ENCODE results near the gene CEBPZOS.
"Not testable (repeated sequence)": the region's sequence is repeated elsewhere in the genome, so short reads cannot be mapped to it uniquely, and the experiment has no call there.

CEBPZOS gene

GRCh38 chr2:37192551-37192950, 3.7 kb upstream of the CEBPZOS start:
- H3K79me2 ChIP-seq (ENCODE audit: control insufficient read depth, insufficient read depth, low read length, poor library complexity) = peaks cover 5% of the 10 kb centered on the region
- no peak overlapping the region for H4K8ac ChIP-seq (ENCODE audit: low read depth, low read length)
- no CpG with 5 or more reads among the region's 1 CpG for WGBS (ENCODE audit: extremely low coverage, insufficient coverage, insufficient read length)
- no peak overlapping the region for H3K18ac ChIP-seq (ENCODE audit: low read length)
- DNase-seq = no peak
- peaks cover 8% of the 10 kb centered on the region for H3K79me1 ChIP-seq (ENCODE audit: low read length)
- H4K91ac ChIP-seq (ENCODE audit: low read depth, low read length) = no peak overlapping the region
- no peak overlapping the region for H3K14ac ChIP-seq (ENCODE audit: low read length)
- no peaks in the 10 kb centered on the region for H3K9me3 ChIP-seq (ENCODE audit: insufficient read depth, low read depth, low read length)
- H3K4ac ChIP-seq (ENCODE audit: low read depth, low read length) = no peak overlapping the region
- H3K23ac ChIP-seq (ENCODE audit: low read length) = no peak overlapping the region
- H2AK5ac ChIP-seq (ENCODE audit: low read length) = no peak overlapping the region
- H2BK5ac ChIP-seq (ENCODE audit: low read depth, low read length, poor library complexity) = no peak overlapping the region
- H4K12ac ChIP-seq (ENCODE audit: low read depth, low read length) = no peak overlapping the region
- H2BK120ac ChIP-seq (ENCODE audit: insufficient read depth, low read length, poor library complexity) = no peak overlapping the region
- no peak overlapping the region for H2BK12ac ChIP-seq (ENCODE audit: low read length)
- H3K27ac ChIP-seq (ENCODE audit: low read depth, low read length) = no peak overlapping the region
- no peak overlapping the region for H3K4me3 ChIP-seq (ENCODE audit: low read depth, low read length)
- H3K4me1 ChIP-seq (ENCODE audit: control insufficient read depth in 1 of 2, insufficient read depth in 2 of 2, low read length in 2 of 2) = peaks cover 0 to 3% of the 10 kb centered on the region in 2 experiments
- H3K27me3 ChIP-seq (ENCODE audit: insufficient read depth, low read length) = no peaks in the 10 kb centered on the region
- H3K36me3 ChIP-seq (ENCODE audit: control insufficient read depth in 1 of 2, insufficient read depth in 2 of 2, low read length in 2 of 2) = no peaks in the 10 kb centered on the region
- H3K4me2 ChIP-seq (ENCODE audit: low read length) = no peak overlapping the region
- H3K9ac ChIP-seq (ENCODE audit: low read length) = no peak overlapping the region
- H2AFZ ChIP-seq (ENCODE audit: insufficient read depth, low read length, poor library complexity) = no peak overlapping the region

- H3K9ac ChIP-seq (ENCODE audit: low read length); H3K23ac ChIP-seq (ENCODE audit: low read length); H3K36me3 ChIP-seq (ENCODE audit: control insufficient read depth in 1 of 2, insufficient read depth in 2 of 2, low read length in 2 of 2); DNase-seq; H3K18ac ChIP-seq (ENCODE audit: low read length); H2BK5ac ChIP-seq (ENCODE audit: low read depth, low read length, poor library complexity); H2BK120ac ChIP-seq (ENCODE audit: insufficient read depth, low read length, poor library complexity); H3K27ac ChIP-seq (ENCODE audit: low read depth, low read length); H2BK12ac ChIP-seq (ENCODE audit: low read length); H2AK5ac ChIP-seq (ENCODE audit: low read length); H3K14ac ChIP-seq (ENCODE audit: low read length); H3K79me1 ChIP-seq (ENCODE audit: low read length); H3K9me3 ChIP-seq (ENCODE audit: insufficient read depth, low read depth, low read length); H3K79me2 ChIP-seq (ENCODE audit: control insufficient read depth, insufficient read depth, low read length, poor library complexity); H3K27me3 ChIP-seq (ENCODE audit: insufficient read depth, low read length); H3K4me1 ChIP-seq (ENCODE audit: control insufficient read depth in 1 of 2, insufficient read depth in 2 of 2, low read length in 2 of 2); H3K4ac ChIP-seq (ENCODE audit: low read depth, low read length): not testable (repeated sequence)
- Histone ChIP-seq H2AFZ (ENCODE audit: insufficient read depth, low read length, poor library complexity) (peak overlapping the region; percentile 10), H3K4me3 (ENCODE audit: low read depth, low read length) (peak overlapping the region; percentile 89), H4K12ac (ENCODE audit: low read depth, low read length) (peak overlapping the region; percentile 76), H4K91ac (ENCODE audit: low read depth, low read length) (peak overlapping the region; percentile 86), H4K8ac (ENCODE audit: low read depth, low read length) (peak overlapping the region; percentile 93), H3K4me2 (ENCODE audit: low read length) (peak overlapping the region; percentile 80)
- WGBS (ENCODE audit: extremely low coverage, insufficient coverage, insufficient read length) = no CpG with 5 or more reads among the region's 20 CpGs
These were observed 405 bp upstream of the CEBPZOS start for GRCh38 chr2:37195862-37196319.

GRCh38 chr2:37198681-37199065, 2.4 kb downstream of the CEBPZOS start:
- Histone ChIP-seq H3K4me1 (ENCODE audit: control insufficient read depth in 1 of 2, insufficient read depth in 2 of 2, low read length in 2 of 2) (no peaks in the 10 kb centered on the region), H3K27me3 (ENCODE audit: insufficient read depth, low read length) (no peaks in the 10 kb centered on the region), H3K9ac (ENCODE audit: low read length) (no peak overlapping the region), H2BK120ac (ENCODE audit: insufficient read depth, low read length, poor library complexity) (no peak overlapping the region), H4K12ac (ENCODE audit: low read depth, low read length) (no peak overlapping the region), H3K79me2 (ENCODE audit: control insufficient read depth, insufficient read depth, low read length, poor library complexity) (peaks cover 5% of the 10 kb centered on the region), H2BK5ac (ENCODE audit: low read depth, low read length, poor library complexity) (no peak overlapping the region), H3K4me3 (ENCODE audit: low read depth, low read length) (no peak overlapping the region), H3K27ac (ENCODE audit: low read depth, low read length) (no peak overlapping the region), H4K91ac (ENCODE audit: low read depth, low read length) (no peak overlapping the region), H3K18ac (ENCODE audit: low read length) (no peak overlapping the region), H2BK12ac (ENCODE audit: low read length) (no peak overlapping the region), H4K8ac (ENCODE audit: low read depth, low read length) (no peak overlapping the region), H3K36me3 (ENCODE audit: control insufficient read depth in 1 of 2, insufficient read depth in 2 of 2, low read length in 2 of 2) (peaks cover 6 to 9% of the 10 kb centered on the region in 2 experiments), H3K4me2 (ENCODE audit: low read length) (no peak overlapping the region), H2AK5ac (ENCODE audit: low read length) (no peak overlapping the region), H3K14ac (ENCODE audit: low read length) (no peak overlapping the region), H3K9me3 (ENCODE audit: insufficient read depth, low read depth, low read length) (no peaks in the 10 kb centered on the region), H3K23ac (ENCODE audit: low read length) (no peak overlapping the region), H3K79me1 (ENCODE audit: low read length) (peaks cover 8% of the 10 kb centered on the region), H3K4ac (ENCODE audit: low read depth, low read length) (no peak overlapping the region), H2AFZ (ENCODE audit: insufficient read depth, low read length, poor library complexity) (no peak overlapping the region)
- no peak for DNase-seq
- no CpG with 5 or more reads among the region's 8 CpGs for WGBS (ENCODE audit: extremely low coverage, insufficient coverage, insufficient read length)

GRCh38 chr2:37201208-37201607, 4.9 kb downstream of the CEBPZOS start:
- Histone ChIP-seq H3K9me3 (ENCODE audit: insufficient read depth, low read depth, low read length) (no peaks in the 10 kb centered on the region), H4K12ac (ENCODE audit: low read depth, low read length) (no peak overlapping the region), H3K9ac (ENCODE audit: low read length) (no peak overlapping the region), H2BK120ac (ENCODE audit: insufficient read depth, low read length, poor library complexity) (no peak overlapping the region), H3K4ac (ENCODE audit: low read depth, low read length) (no peak overlapping the region), H3K27ac (ENCODE audit: low read depth, low read length) (no peak overlapping the region), H2BK12ac (ENCODE audit: low read length) (no peak overlapping the region), H3K4me2 (ENCODE audit: low read length) (no peak overlapping the region), H3K4me3 (ENCODE audit: low read depth, low read length) (no peak overlapping the region), H3K23ac (ENCODE audit: low read length) (no peak overlapping the region), H3K79me1 (ENCODE audit: low read length) (peaks cover 7% of the 10 kb centered on the region), H2AFZ (ENCODE audit: insufficient read depth, low read length, poor library complexity) (no peak overlapping the region), H4K8ac (ENCODE audit: low read depth, low read length) (no peak overlapping the region), H2AK5ac (ENCODE audit: low read length) (no peak overlapping the region), H4K91ac (ENCODE audit: low read depth, low read length) (no peak overlapping the region), H2BK5ac (ENCODE audit: low read depth, low read length, poor library complexity) (no peak overlapping the region), H3K27me3 (ENCODE audit: insufficient read depth, low read length) (no peaks in the 10 kb centered on the region), H3K4me1 (ENCODE audit: control insufficient read depth in 1 of 2, insufficient read depth in 2 of 2, low read length in 2 of 2) (peaks cover 0 to 2% of the 10 kb centered on the region in 2 experiments), H3K36me3 (ENCODE audit: control insufficient read depth in 1 of 2, insufficient read depth in 2 of 2, low read length in 2 of 2) (peaks cover 10 to 16% of the 10 kb centered on the region in 2 experiments), H3K18ac (ENCODE audit: low read length) (no peak overlapping the region), H3K14ac (ENCODE audit: low read length) (no peak overlapping the region), H3K79me2 (ENCODE audit: control insufficient read depth, insufficient read depth, low read length, poor library complexity) (peaks cover 5% of the 10 kb centered on the region)
- DNase-seq = no peak
- no CpG with 5 or more reads among the region's 1 CpG for WGBS (ENCODE audit: extremely low coverage, insufficient coverage, insufficient read length)

Measured in trophoblast cell (in vitro differentiated cells and primary cell).